H9 (cell line): ENCODE results near the gene MARCHF7. TPM values are rescaled to one million over a fixed set of nuclear protein-coding genes. Genes with fewer than 3 reads are reported as not detected.

Experiments
- DNase-seq: peaks from one replicate; pipeline ENCODE4 v3.0.0-alpha.2; 2017
- H2AFZ ChIP-seq: one replicate; pipeline ENCODE4 v1.6.1; 2013; ENCODE audit warnings: mild to moderate bottlenecking, low read length, control low read depth, moderate library complexity
- H2AK5ac ChIP-seq: 2 replicates; pipeline ENCODE4 v1.6.1; 2013; ENCODE audit warnings: low read length, control low read depth, mixed read lengths; ENCODE audit not compliant: insufficient read length
- H2BK120ac ChIP-seq: one replicate; pipeline ENCODE4 v1.6.1; 2013; ENCODE audit warnings: low read depth, mild to moderate bottlenecking, low read length, control low read depth, inconsistent platforms; ENCODE audit not compliant: poor library complexity, severe bottlenecking
- H2BK12ac ChIP-seq: 2 replicates; pipeline ENCODE4 v1.6.1; 2013; ENCODE audit warnings: low read length, control low read depth, mixed read lengths, low read depth; ENCODE audit not compliant: insufficient read length
- H2BK15ac ChIP-seq: 2 replicates; pipeline ENCODE4 v1.6.1; 2013; ENCODE audit warnings: low read depth, low read length, control low read depth
- H2BK20ac ChIP-seq: one replicate; pipeline ENCODE4 v1.6.1; 2013; ENCODE audit warnings: low read depth, mild to moderate bottlenecking, low read length, control low read depth, inconsistent platforms; ENCODE audit not compliant: poor library complexity, severe bottlenecking
- H2BK5ac ChIP-seq: 2 replicates; pipeline ENCODE4 v1.6.1; 2013; ENCODE audit warnings: low read length, control low read depth, mixed read lengths; ENCODE audit not compliant: insufficient read length
- H3K14ac ChIP-seq: 2 replicates; pipeline ENCODE4 v1.6.1; 2013; ENCODE audit warnings: low read length, control low read depth; ENCODE audit not compliant: insufficient read depth
- H3K18ac ChIP-seq: 2 replicates; pipeline ENCODE4 v1.6.1; 2013; ENCODE audit warnings: low read depth, mild to moderate bottlenecking, mixed read lengths, low read length, control low read depth; ENCODE audit not compliant: insufficient read length
- H3K23ac ChIP-seq: 2 replicates; pipeline ENCODE4 v1.6.1; 2013; ENCODE audit warnings: low read length, control low read depth, mixed read lengths, low read depth; ENCODE audit not compliant: insufficient read length
- H3K23me2 ChIP-seq: 2 replicates; pipeline ENCODE4 v1.6.1; 2013; ENCODE audit warnings: low read depth, mild to moderate bottlenecking, mixed read lengths, low read length, control low read depth; ENCODE audit not compliant: insufficient read length, poor library complexity, severe bottlenecking
- H3K27ac ChIP-seq: 2 replicates; pipeline ENCODE4 v1.5.1; 2013; ENCODE audit warnings: low read length, control low read depth, mixed read lengths, low read depth; ENCODE audit not compliant: insufficient read length
- H3K27me3 ChIP-seq: 2 replicates; pipeline ENCODE4 v1.6.1; 2013; ENCODE audit warnings: low read length, control low read depth, inconsistent platforms; ENCODE audit not compliant: insufficient read depth
- H3K4ac ChIP-seq: 2 replicates; pipeline ENCODE4 v1.6.1; 2013; ENCODE audit warnings: low read depth, mild to moderate bottlenecking, control low read depth, inconsistent platforms, low read length, moderate library complexity
- H3K4me1 ChIP-seq: 2 replicates; pipeline ENCODE4 v1.6.1; 2013; ENCODE audit warnings: low read length, control low read depth, inconsistent platforms; ENCODE audit not compliant: insufficient read depth
- H3K4me2 ChIP-seq: 2 replicates; pipeline ENCODE4 v1.6.1; 2013; ENCODE audit warnings: low read length, control low read depth, mixed read lengths; ENCODE audit not compliant: insufficient read length, insufficient read depth
- H3K56ac ChIP-seq: 2 replicates; pipeline ENCODE4 v1.6.1; 2013; ENCODE audit warnings: low read depth, mild to moderate bottlenecking, mixed read lengths, low read length, control low read depth; ENCODE audit not compliant: insufficient read length
- H3K79me1 ChIP-seq: 2 replicates; pipeline ENCODE4 v1.6.1; 2013; ENCODE audit warnings: low read depth, mild to moderate bottlenecking, moderate library complexity, low read length, control low read depth, inconsistent platforms; ENCODE audit not compliant: insufficient read depth, poor library complexity, severe bottlenecking
- H3K79me2 ChIP-seq: 2 replicates; pipeline ENCODE4 v1.6.1; 2013; ENCODE audit warnings: low read length, control low read depth, inconsistent platforms; ENCODE audit not compliant: insufficient read depth
- H3K9ac ChIP-seq: 2 replicates; pipeline ENCODE4 v1.6.1; 2013; ENCODE audit warnings: low read length, control low read depth, mixed read lengths; ENCODE audit not compliant: insufficient read length; ENCODE audit errors: extremely low read depth
- H3K9me3 ChIP-seq: one replicate; pipeline ENCODE4 v1.6.1; 2013; ENCODE audit warnings: low read depth, low read length, inconsistent platforms; ENCODE audit not compliant: control insufficient read depth
- H3T11ph ChIP-seq: one replicate; pipeline ENCODE4 v1.6.1; 2013; ENCODE audit warnings: mild to moderate bottlenecking, low read length, control low read depth, inconsistent platforms
- H4K20me1 ChIP-seq: one replicate; pipeline ENCODE4 v1.6.1; 2013; ENCODE audit not compliant: control insufficient read depth, insufficient read length, insufficient read depth
- H4K5ac ChIP-seq: 2 replicates; pipeline ENCODE4 v1.6.1; 2013; ENCODE audit warnings: low read depth, mild to moderate bottlenecking, mixed read lengths, low read length, control low read depth; ENCODE audit not compliant: insufficient read length
- H4K8ac ChIP-seq: replicated peaks from 2 replicates; pipeline ENCODE4 v1.6.1; 2013; ENCODE audit warnings: low read length, control low read depth, mixed read lengths, low read depth; ENCODE audit not compliant: insufficient read length
- H4K91ac ChIP-seq: 2 replicates; pipeline ENCODE4 v1.6.1; 2013; ENCODE audit warnings: low read depth, mild to moderate bottlenecking, moderate library complexity, mixed read lengths, low read length, control low read depth; ENCODE audit not compliant: insufficient read length
- H3K27ac Mint-ChIP-seq, 3 experiments: 2 replicates in 2 of 3; 3 replicates in 1 of 3; pipeline ENCODE4 v1.8.0; 2020 to 2021; ENCODE audit warnings: mixed read lengths in 3 of 3, mild to moderate bottlenecking in 1 of 3, moderate library complexity in 1 of 3
- H3K27me3 Mint-ChIP-seq: 2 replicates; pipeline ENCODE4 v1.8.0; 2021; ENCODE audit warnings: low read depth, mild to moderate bottlenecking, moderate library complexity, mixed read lengths
- H3K36me3 Mint-ChIP-seq, 3 experiments: 2 replicates in 2 of 3; 3 replicates in 1 of 3; pipeline ENCODE4 v1.8.0; 2020 to 2021; ENCODE audit warnings: low read depth in 3 of 3, mixed read lengths in 3 of 3; ENCODE audit not compliant: insufficient read depth in 1 of 3
- H3K4me1 Mint-ChIP-seq, 2 experiments: 2 replicates each; pipeline ENCODE4 v1.8.0; 2020; ENCODE audit warnings: mixed read lengths in 2 of 2
- H3K4me3 Mint-ChIP-seq, 2 experiments: 2 replicates in 1 of 2; 3 replicates in 1 of 2; pipeline ENCODE4 v1.8.0; 2020 to 2021; ENCODE audit warnings: mild to moderate bottlenecking in 2 of 2, mixed read lengths in 2 of 2, moderate library complexity in 1 of 2
- H3K9me3 Mint-ChIP-seq, 2 experiments: 2 replicates in 1 of 2; 3 replicates in 1 of 2; pipeline ENCODE4 v1.8.0; 2020; ENCODE audit warnings: mild to moderate bottlenecking in 2 of 2, mixed read lengths in 2 of 2, moderate library complexity in 1 of 2
- CTCF ChIP-seq: fragments of 200-600 bp; sonication (generic); conservative IDR thresholded peaks from 3 replicates; pipeline ENCODE4 v1.8.0; 2021; ENCODE audit warnings: antibody characterized with exemption, mild to moderate bottlenecking
- WGBS: extraction: QIAGEN DNeasy Blood & Tissue Kit; methylation state at CpG from one replicate; pipeline ENCODE4 v1.1.7; 2013; ENCODE audit warnings: missing lambda C conversion rate, low lambda C conversion rate, mixed read lengths; ENCODE audit not compliant: insufficient read length; ENCODE audit errors: extremely low coverage; 5-methylcytosine and 5-hydroxymethylcytosine counted together
- total RNA-seq: library from RNA; stranded (reverse); gene quantifications from 2 replicates; pipeline ENCODE4 v1.2.1, GENCODE V29; 2021

The MARCHF7 gene
- total RNA-seq, 1 experiment from 2014 or later: 111 TPM

- Histone ChIP-seq H4K8ac (no peak overlapping the region), H3K4me1 (no peaks in the 10 kb centered on the region), H3K4ac (no peak overlapping the region), H4K20me1 (no peaks in the 10 kb centered on the region), H2BK12ac (no peak overlapping the region), H3K23me2 (no peaks in the 10 kb centered on the region), H3K9ac (no peak overlapping the region), H2AFZ (no peak overlapping the region), H3K56ac (no peak overlapping the region), H3K79me2 (no peaks in the 10 kb centered on the region), H3K18ac (no peak overlapping the region), H3K14ac (no peak overlapping the region), H2BK20ac (no peak overlapping the region), H3K4me2 (no peak overlapping the region), H3K27ac (no peak overlapping the region), H2BK120ac (no peak overlapping the region), H4K5ac (no peak overlapping the region), H3K27me3 (no peaks in the 10 kb centered on the region), H2BK15ac (no peak overlapping the region), H2AK5ac (no peak overlapping the region), H3K23ac (no peak overlapping the region), H3K9me3 (no peaks in the 10 kb centered on the region), H4K91ac (no peak overlapping the region), H3T11ph (no peak overlapping the region), H3K79me1 (no peaks in the 10 kb centered on the region), H2BK5ac (no peak overlapping the region)
- Mint-ChIP-seq H3K9me3 (no peaks in the 10 kb centered on the region), H3K27me3 (no peaks in the 10 kb centered on the region), H3K4me1 (peaks cover 2 to 3% of the 10 kb centered on the region in 2 experiments; a peak in 2 of 4 replicates), H3K4me3 (no peak overlapping the region), H3K27ac (no peak overlapping the region), H3K36me3 (no peaks in the 10 kb centered on the region)
- WGBS: no CpG with 5 or more reads among the region's 1 CpG
- peak; percentile 22; the same call in 1 of the 3 replicates for TF ChIP-seq CTCF
- no peak for DNase-seq
These were observed 34.7 kb upstream of the MARCHF7 start for GRCh38 chr2:159677654-159678053.
